DMS53 (cell line): ENCODE measurements around the gene NCLN.
"Not testable (repeated sequence)": the region's sequence is repeated elsewhere in the genome, so short reads cannot be mapped to it uniquely, and the experiment has no call there.

ENCODE experiments used
- DNase-seq: peaks from one replicate; lab custom pipeline; 2025; lab: John Stamatoyannopoulos, UW

NCLN gene, protein sequence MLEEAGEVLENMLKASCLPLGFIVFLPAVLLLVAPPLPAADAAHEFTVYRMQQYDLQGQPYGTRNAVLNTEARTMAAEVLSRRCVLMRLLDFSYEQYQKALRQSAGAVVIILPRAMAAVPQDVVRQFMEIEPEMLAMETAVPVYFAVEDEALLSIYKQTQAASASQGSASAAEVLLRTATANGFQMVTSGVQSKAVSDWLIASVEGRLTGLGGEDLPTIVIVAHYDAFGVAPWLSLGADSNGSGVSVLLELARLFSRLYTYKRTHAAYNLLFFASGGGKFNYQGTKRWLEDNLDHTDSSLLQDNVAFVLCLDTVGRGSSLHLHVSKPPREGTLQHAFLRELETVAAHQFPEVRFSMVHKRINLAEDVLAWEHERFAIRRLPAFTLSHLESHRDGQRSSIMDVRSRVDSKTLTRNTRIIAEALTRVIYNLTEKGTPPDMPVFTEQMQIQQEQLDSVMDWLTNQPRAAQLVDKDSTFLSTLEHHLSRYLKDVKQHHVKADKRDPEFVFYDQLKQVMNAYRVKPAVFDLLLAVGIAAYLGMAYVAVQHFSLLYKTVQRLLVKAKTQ

GRCh38 chr19:3185461-3186159, at the start of gene NCLN:
Gene NCLN (plus strand): TSS chr19:3185930. CDS start chr19:3186031, 101 bp downstream.
- DNase-seq = peak; percentile 93

- no peak for DNase-seq
Measured at GRCh38 chr19:3135961-3136683, 49.6 kb upstream of the NCLN start, which contains the start of gene GNA15. Gene GNA15 (plus strand): TSS chr19:3136033. CDS start chr19:3136451, 418 bp downstream.

DNA sequence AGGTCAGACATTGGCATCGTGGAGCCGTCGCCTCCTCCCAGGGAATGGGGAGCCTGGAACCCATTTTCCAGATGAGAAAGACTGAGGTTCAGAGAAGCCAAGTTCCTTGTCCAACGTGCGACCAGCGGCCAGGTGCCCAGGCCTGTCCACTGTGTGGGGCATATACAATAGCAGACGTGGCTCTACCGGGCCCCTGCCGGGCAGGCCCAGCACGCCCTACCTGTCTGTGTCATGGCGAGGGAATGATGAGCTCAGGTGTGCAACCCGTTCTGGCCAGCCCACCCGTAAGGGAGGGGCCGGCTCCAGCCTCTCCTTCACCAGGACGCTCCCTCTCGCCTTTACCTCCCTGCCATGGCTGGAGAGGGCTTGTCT, 49.1 kb upstream of the NCLN start:
- DNase-seq = no peak

GRCh38 chr19:3137119-3137518, 48.6 kb upstream of the NCLN start:
- DNase-seq = no peak

DNA sequence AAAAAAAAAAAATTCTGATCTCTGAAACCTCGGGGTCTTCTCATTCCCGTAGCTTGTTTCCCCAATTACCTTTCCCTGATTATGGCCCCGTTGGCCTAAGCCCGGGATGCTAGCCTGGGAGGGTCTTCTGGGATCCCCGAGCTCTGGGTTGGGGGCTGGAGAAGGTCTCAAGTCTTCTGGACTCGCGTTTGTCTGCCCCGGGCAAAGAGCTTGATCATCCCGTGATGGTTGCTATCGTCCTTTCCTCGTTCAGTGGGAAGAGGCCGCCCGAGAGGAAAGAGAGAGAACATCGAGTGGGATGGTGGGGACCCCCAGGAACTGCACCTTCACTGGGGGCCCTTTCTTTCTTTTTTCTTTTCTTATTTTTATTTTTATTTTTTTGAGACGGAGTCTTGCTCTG, 47.5 kb upstream of the NCLN start:
- DNase-seq = no peak

GRCh38 chr19:3140667-3141038, 45.1 kb upstream of the NCLN start:
- DNase-seq = no peak

DNA sequence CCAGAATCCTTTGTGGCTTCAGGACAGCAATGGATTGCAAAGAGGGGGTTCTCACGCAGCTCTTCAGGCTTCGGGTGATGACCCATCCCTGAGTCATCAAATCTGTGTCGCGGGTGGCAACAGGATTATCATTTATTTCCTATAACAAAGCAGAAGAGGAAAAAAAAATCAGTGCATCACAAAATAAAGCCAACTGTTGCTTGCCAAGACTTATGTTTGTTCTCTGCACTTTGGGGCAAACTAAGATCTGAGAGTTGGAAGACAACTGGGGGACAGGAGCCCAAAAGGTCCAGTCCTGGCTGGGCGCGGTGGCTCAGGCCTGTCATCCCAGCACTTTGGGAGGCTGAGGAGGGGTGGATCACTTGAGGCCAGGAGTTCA, 43.4 kb upstream of the NCLN start:
- DNase-seq = no peak

GRCh38 chr19:3142781-3143337, 42.9 kb upstream of the NCLN start:
- DNase-seq = no peak

DNA sequence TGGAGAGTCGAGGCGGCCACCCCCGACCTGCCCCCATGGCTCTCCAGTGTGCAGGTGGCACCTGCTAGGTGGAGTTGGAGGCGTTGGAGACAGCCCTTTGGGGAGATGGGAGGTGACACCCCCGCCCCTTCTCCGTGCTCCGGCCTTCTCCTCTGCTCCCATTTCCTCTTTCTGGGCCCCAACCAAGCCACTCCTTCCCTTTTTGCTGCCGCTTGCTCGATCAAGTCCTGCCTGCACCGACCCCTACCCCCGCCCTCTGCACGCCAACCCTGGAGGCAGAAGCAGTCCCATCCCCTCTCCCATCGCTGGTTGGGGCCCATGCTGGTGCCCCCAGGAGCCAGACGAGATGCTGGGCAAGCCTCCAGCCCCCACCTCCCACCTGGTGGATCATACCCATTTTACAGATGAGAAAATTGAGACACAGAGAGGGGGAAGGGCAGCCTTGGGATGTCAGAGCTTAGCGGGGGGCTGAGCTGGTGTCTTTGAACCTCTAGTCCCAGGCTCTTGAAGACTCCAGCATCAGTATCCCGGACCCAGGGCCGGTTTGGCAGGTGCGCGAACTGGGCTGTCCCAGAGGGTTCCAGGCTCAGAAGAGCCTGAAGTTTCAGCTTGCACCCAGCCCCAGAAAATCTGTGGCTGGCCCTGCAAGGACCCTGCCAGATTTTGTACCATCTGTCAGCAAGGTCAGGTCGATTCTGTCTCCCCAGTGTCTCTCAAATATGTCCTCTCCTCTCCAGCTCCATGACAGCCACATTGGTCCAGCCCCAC, 39.6 kb upstream of the NCLN start:
- no peak for DNase-seq

DNA sequence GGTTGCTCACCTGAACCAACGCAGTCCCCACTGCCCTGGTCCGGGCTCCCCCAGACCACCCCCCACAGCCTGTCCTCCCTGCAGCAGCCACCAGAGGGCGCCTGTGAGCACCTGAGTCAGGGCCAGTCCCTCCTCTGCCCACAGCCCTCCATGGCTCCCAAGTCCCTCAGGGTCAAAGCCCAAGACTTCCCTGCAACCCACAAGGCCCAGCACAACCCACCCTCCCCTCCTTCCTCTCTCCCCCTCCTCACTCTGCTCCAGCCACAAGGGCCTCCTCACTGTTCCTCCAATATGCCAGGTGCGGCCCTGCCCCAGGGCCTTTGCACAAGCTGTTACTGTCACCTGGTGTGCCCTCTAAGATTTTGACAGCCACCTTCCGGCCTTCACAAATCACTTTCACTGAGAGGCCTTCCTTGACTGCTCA, 39.0 kb upstream of the NCLN start:
- no peak for DNase-seq

DNA sequence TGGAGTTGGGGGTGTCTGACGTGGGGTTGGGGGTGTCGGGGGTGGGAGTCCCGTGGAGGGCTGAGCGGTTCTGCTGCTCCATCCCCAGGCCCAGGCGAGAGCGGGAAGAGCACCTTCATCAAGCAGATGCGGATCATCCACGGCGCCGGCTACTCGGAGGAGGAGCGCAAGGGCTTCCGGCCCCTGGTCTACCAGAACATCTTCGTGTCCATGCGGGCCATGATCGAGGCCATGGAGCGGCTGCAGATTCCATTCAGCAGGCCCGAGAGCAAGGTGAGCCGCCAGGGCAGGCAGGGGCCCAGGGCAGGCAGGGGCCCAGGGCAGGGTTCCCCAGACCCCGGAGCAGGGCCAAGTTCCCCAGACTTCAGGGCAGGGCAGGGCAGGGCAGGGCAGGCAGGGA, 37.2 kb upstream of the NCLN start:
- DNase-seq = no peak

GRCh38 chr19:3149089-3149488, 36.6 kb upstream of the NCLN start:
- DNase-seq = no peak

DNA sequence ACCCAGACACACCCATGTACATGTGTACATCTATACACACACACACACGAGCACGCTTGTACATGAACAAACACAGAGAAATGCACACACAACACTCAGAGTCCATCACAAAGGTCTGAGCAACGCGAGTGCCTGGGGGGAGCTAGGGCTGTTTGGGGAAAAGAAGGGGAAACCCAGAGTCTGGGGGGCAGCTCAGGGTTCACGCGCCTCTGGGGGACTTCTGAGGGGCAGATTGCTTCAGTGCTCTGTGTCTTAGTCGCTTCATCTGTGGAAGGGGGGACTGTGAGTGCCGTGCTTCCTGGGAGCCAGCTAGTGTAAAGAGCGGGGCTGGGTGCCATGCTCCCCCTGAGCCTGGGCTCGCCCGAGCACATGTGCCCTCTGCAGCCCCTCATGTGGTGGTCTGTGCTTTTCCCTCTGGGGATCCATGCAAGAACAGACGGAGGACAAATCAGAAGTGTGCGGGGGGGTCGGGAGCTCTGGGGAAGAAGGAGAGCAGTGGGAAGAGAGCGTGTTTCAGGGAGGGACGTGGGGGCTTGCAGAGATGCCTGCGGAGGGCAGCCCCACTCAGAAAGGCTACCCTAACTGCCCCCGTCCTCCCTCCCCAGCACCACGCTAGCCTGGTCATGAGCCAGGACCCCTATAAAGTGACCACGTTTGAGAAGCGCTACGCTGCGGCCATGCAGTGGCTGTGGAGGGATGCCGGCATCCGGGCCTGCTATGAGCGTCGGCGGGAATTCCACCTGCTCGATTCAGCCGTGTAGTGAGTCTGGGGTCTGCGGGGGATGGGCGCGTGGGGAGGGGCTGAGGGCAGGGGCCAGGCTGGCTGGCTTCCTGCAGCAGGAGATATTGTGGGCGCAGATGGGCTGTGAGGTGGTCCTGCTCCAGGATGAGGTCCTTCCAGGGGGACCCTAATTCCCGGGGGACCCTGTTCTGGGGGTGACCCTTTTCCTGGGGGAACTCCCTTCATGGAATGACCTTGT, 35.9 kb upstream of the NCLN start:
- DNase-seq = no peak

DNA sequence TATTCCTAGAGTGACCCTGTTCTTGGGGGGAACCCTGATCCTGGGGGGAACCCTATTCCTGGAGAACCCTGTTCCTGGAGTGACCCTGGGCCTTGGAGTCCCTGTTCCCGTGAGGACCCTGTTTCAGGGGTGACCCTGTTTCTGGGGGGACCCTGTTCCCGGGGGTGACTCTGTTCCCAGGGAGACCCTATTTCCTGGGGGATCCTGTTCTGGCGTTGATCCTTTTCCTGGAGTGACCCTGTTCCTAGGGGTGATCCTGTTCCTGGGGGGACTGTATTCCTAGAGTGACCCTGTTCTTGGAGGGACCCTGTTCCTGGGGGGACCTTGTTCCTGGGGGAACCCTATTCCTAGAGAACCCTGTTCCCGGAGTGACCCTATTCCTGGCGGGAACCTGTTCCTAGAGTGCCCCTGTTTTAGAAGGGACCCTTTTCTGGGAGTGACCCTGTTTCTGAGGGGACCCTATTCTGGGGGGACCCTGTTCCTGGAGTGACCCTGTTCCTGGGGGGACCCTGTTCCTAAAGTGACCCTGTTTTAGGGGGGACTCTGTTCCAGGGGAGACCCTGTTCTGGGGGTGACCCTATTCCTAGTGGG, 34.9 kb upstream of the NCLN start:
- DNase-seq = no peak

DNA sequence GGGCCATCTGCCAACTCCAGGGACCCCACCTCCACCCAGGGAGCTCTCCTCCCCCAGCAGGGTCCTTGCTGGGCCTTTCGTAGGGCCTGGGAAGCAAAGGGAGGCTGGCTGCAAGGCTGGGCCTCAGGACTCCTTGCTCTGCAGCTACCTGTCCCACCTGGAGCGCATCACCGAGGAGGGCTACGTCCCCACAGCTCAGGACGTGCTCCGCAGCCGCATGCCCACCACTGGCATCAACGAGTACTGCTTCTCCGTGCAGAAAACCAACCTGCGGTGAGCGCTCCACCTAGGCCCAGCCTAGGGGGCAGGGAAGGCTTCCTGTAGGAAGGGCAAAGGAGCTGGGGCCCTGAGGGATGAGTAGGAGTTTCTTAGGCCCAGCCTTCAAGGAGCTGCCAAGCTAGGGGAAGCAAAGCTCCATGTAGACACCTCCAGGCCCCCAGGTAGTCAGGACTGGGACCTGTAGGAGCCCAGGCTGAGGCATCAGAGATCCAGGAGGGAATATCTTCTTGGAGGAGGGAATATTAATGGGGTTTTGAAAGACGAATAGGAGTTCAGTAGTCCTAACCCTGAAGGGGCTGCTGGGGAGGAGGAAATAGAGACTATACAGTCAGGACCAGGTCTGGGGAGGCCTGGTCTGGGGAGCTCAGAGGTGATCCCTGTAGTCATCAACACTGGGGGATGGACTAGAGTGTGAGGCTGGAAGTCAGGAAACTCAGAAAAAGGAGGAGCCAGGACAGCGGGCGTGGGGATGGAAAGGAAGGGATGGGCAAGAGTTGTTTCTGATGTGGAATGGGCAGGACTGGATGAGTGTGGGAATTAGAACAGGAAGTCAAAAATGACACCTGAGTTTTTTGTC, 33.9 kb upstream of the NCLN start:
- DNase-seq = no peak

- DNase-seq = no peak
Measured at GRCh38 chr19:3152419-3152780, 33.3 kb upstream of the NCLN start.

- DNase-seq = no peak
Measured at GRCh38 chr19:3153286-3154230, 32.2 kb upstream of the NCLN start.

DNA sequence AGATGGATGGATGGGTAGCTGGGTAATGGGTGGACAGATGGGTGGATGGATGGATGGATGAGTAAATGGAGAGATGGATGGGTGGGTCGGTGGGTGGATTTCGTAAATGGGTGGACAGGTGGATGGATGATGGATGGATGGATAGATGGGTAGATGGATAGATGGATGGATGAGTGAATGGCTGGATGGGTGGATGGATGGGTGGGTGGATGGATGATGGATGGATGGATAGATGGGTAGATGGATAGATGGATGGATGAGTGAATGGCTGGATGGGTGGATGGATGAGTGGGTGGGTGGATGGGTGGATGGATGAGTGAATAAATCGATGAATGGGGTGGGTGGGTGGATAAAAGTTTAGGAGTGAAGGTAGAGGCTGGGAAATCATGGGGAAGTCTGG, 31.3 kb upstream of the NCLN start:
- not testable (repeated sequence) for DNase-seq
